ENCODE measurements around the gene FXR1. TPM values are rescaled to one million over a fixed set of nuclear protein-coding genes. Genes with fewer than 3 reads are reported as not detected.

FXR1 gene
- total and polyA plus RNA-seq, 2 of the 4 experiments (the other 2 are of a cell fraction): 110 to 182 TPM

DNA sequence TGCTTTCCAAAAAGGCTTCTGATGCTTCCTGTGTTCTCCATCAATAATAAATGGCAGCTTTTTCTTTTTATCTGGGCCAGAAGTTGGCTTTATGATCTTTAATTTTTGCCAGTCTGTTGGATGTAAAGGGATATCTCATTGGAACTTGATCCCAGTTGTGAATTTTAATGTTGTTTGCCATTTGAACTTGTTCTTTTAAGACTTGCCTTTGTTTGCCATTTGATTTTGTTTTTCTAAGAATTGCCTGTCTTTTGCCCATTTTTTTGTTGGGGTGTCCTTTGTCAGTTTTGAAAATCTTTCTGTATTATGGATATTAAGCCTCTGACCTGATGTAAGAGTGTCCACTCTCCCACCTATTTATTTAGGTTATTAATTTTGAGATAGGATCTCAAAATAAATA, 9.8 kb downstream of the FXR1 start:
- Histone ChIP-seq H3K56ac (ENCODE audit: extremely low read depth, insufficient read depth, low read length) (no peak overlapping the region), H3K9ac (ENCODE audit: low read depth, low read length) (no peak overlapping the region), H2BK20ac (ENCODE audit: low read depth, low read length) (no peak overlapping the region), H3K9me1 (ENCODE audit: insufficient read depth, low read length) (peaks cover 8% of the 10 kb centered on the region; the same call in 1 of the 2 replicates), H2AK9ac (replicated peaks; ENCODE audit: low read depth, low read length, poor library complexity) (no peak overlapping the region), H3K23ac (ENCODE audit: low read depth, low read length) (no peak overlapping the region), H3K4ac (ENCODE audit: low read depth, low read length) (no peak overlapping the region), H2BK120ac (ENCODE audit: low read depth, low read length) (no peak overlapping the region), H3K36me3 (ENCODE audit: control insufficient read depth, insufficient read depth, low read length) (0 out of 2 replicates have a peak, but pooled peaks cover 2% of the 10 kb centered on the region), H3K9me3 (ENCODE audit: control insufficient read depth, insufficient read depth, low read length) (no peaks in the 10 kb centered on the region), H3K4me1 (ENCODE audit: control insufficient read depth, insufficient read depth, low read length) (peaks cover 5% of the 10 kb centered on the region), H4K8ac (ENCODE audit: low read depth in 2 of 2, low read length in 2 of 2) (no peak overlapping the region), H4K20me1 (ENCODE audit: insufficient read depth, low read length) (peaks cover 88% of the 10 kb centered on the region), H2AK5ac (ENCODE audit: low read depth, low read length) (no peak overlapping the region), H3K4me3 (ENCODE audit: insufficient read depth, low read depth, low read length) (no peak overlapping the region), H4K5ac (ENCODE audit: low read depth, low read length) (no peak overlapping the region), H2AFZ (replicated peaks; ENCODE audit: low read length, poor library complexity) (no peak overlapping the region), H3K79me1 (ENCODE audit: low read depth in 1 of 2, low read length in 2 of 2) (peaks cover 0 to 5% of the 10 kb centered on the region in 2 experiments; a peak in 2 of 4 replicates), H3K18ac (ENCODE audit: low read depth, low read length) (no peak overlapping the region), H2BK5ac (ENCODE audit: low read depth, low read length, poor library complexity, severe bottlenecking) (no peak overlapping the region), H3K27ac (ENCODE audit: insufficient read depth, low read length) (no peak overlapping the region), H3K27me3 (ENCODE audit: control insufficient read depth, insufficient read depth, low read length) (no peaks in the 10 kb centered on the region), H3K14ac (replicated peaks; ENCODE audit: low read depth, low read length) (no peak overlapping the region), H4K91ac (ENCODE audit: insufficient read depth, low read depth, low read length) (no peak overlapping the region), H2BK15ac (ENCODE audit: low read depth, low read length) (no peak overlapping the region), H3K4me2 (ENCODE audit: low read depth, low read length) (no peak overlapping the region)
- no TSS peak for BruUV-seq (replicated peaks)
- ChIA-PET POLR2A (ENCODE audit: unreplicated experiment) (no interaction called here), CTCF (no interaction called here)
- dilution Hi-C loops (cut with HindIII; ENCODE audit: low sequenced_read_pairs, unreplicated experiment) (no loop called here), in situ Hi-C loops (cut with MboI; ENCODE audit: low sequenced_read_pairs) (no loop called here), intact Hi-C loops (cut with micrococcal nuclease) (no loop called here)
- no peak for ATAC-seq (ENCODE audit: low read depth)
- no peak for DNase-seq
- TF ChIP-seq CHD1 (IDR thresholded peaks at IDR 0.05; ENCODE audit: low read depth, low read length) (no peak), FOS (IDR thresholded peaks at IDR 0.05; ENCODE audit: low read depth, low read length) (no peak), ELK1 (IDR thresholded peaks at IDR 0.05; ENCODE audit: borderline replicate concordance, low read depth, low read length) (no peak), BHLHE40 (IDR thresholded peaks at IDR 0.05; ENCODE audit: low read depth, low read length) (no peak), RAD21 (IDR thresholded peaks at IDR 0.05; ENCODE audit: low read length) (no peak), MAFK (IDR thresholded peaks at IDR 0.05; ENCODE audit: low read depth, low read length) (no peak), POLR2A (IDR thresholded peaks at IDR 0.05; ENCODE audit: low read depth, low read length) (no peak), CEBPB (IDR thresholded peaks at IDR 0.05; ENCODE audit: low read depth, low read length) (no peak)
